H9 (cell line): ENCODE results near the gene AFAP1. TPM values are rescaled to one million over a fixed set of nuclear protein-coding genes. Genes with fewer than 3 reads are reported as not detected.

ENCODE experiments used
- DNase-seq: peaks from one replicate; pipeline ENCODE4 v3.0.0-alpha.2; 2017
- H2AFZ ChIP-seq: one replicate; pipeline ENCODE4 v1.6.1; 2013; ENCODE audit warnings: mild to moderate bottlenecking, low read length, control low read depth, moderate library complexity
- H2AK5ac ChIP-seq: 2 replicates; pipeline ENCODE4 v1.6.1; 2013; ENCODE audit warnings: low read length, control low read depth, mixed read lengths; ENCODE audit not compliant: insufficient read length
- H2BK120ac ChIP-seq: one replicate; pipeline ENCODE4 v1.6.1; 2013; ENCODE audit warnings: low read depth, mild to moderate bottlenecking, low read length, control low read depth, inconsistent platforms; ENCODE audit not compliant: poor library complexity, severe bottlenecking
- H2BK12ac ChIP-seq: 2 replicates; pipeline ENCODE4 v1.6.1; 2013; ENCODE audit warnings: low read length, control low read depth, mixed read lengths, low read depth; ENCODE audit not compliant: insufficient read length
- H2BK15ac ChIP-seq: 2 replicates; pipeline ENCODE4 v1.6.1; 2013; ENCODE audit warnings: low read depth, low read length, control low read depth
- H2BK20ac ChIP-seq: one replicate; pipeline ENCODE4 v1.6.1; 2013; ENCODE audit warnings: low read depth, mild to moderate bottlenecking, low read length, control low read depth, inconsistent platforms; ENCODE audit not compliant: poor library complexity, severe bottlenecking
- H2BK5ac ChIP-seq: 2 replicates; pipeline ENCODE4 v1.6.1; 2013; ENCODE audit warnings: low read length, control low read depth, mixed read lengths; ENCODE audit not compliant: insufficient read length
- H3K14ac ChIP-seq: 2 replicates; pipeline ENCODE4 v1.6.1; 2013; ENCODE audit warnings: low read length, control low read depth; ENCODE audit not compliant: insufficient read depth
- H3K18ac ChIP-seq: 2 replicates; pipeline ENCODE4 v1.6.1; 2013; ENCODE audit warnings: low read depth, mild to moderate bottlenecking, mixed read lengths, low read length, control low read depth; ENCODE audit not compliant: insufficient read length
- H3K23ac ChIP-seq: 2 replicates; pipeline ENCODE4 v1.6.1; 2013; ENCODE audit warnings: low read length, control low read depth, mixed read lengths, low read depth; ENCODE audit not compliant: insufficient read length
- H3K23me2 ChIP-seq: 2 replicates; pipeline ENCODE4 v1.6.1; 2013; ENCODE audit warnings: low read depth, mild to moderate bottlenecking, mixed read lengths, low read length, control low read depth; ENCODE audit not compliant: insufficient read length, poor library complexity, severe bottlenecking
- H3K27ac ChIP-seq: 2 replicates; pipeline ENCODE4 v1.5.1; 2013; ENCODE audit warnings: low read length, control low read depth, mixed read lengths, low read depth; ENCODE audit not compliant: insufficient read length
- H3K27me3 ChIP-seq: 2 replicates; pipeline ENCODE4 v1.6.1; 2013; ENCODE audit warnings: low read length, control low read depth, inconsistent platforms; ENCODE audit not compliant: insufficient read depth
- H3K4ac ChIP-seq: 2 replicates; pipeline ENCODE4 v1.6.1; 2013; ENCODE audit warnings: low read depth, mild to moderate bottlenecking, control low read depth, inconsistent platforms, low read length, moderate library complexity
- H3K4me1 ChIP-seq: 2 replicates; pipeline ENCODE4 v1.6.1; 2013; ENCODE audit warnings: low read length, control low read depth, inconsistent platforms; ENCODE audit not compliant: insufficient read depth
- H3K4me2 ChIP-seq: 2 replicates; pipeline ENCODE4 v1.6.1; 2013; ENCODE audit warnings: low read length, control low read depth, mixed read lengths; ENCODE audit not compliant: insufficient read length, insufficient read depth
- H3K56ac ChIP-seq: 2 replicates; pipeline ENCODE4 v1.6.1; 2013; ENCODE audit warnings: low read depth, mild to moderate bottlenecking, mixed read lengths, low read length, control low read depth; ENCODE audit not compliant: insufficient read length
- H3K79me1 ChIP-seq: 2 replicates; pipeline ENCODE4 v1.6.1; 2013; ENCODE audit warnings: low read depth, mild to moderate bottlenecking, moderate library complexity, low read length, control low read depth, inconsistent platforms; ENCODE audit not compliant: insufficient read depth, poor library complexity, severe bottlenecking
- H3K79me2 ChIP-seq: 2 replicates; pipeline ENCODE4 v1.6.1; 2013; ENCODE audit warnings: low read length, control low read depth, inconsistent platforms; ENCODE audit not compliant: insufficient read depth
- H3K9ac ChIP-seq: 2 replicates; pipeline ENCODE4 v1.6.1; 2013; ENCODE audit warnings: low read length, control low read depth, mixed read lengths; ENCODE audit not compliant: insufficient read length; ENCODE audit errors: extremely low read depth
- H3K9me3 ChIP-seq: one replicate; pipeline ENCODE4 v1.6.1; 2013; ENCODE audit warnings: low read depth, low read length, inconsistent platforms; ENCODE audit not compliant: control insufficient read depth
- H3T11ph ChIP-seq: one replicate; pipeline ENCODE4 v1.6.1; 2013; ENCODE audit warnings: mild to moderate bottlenecking, low read length, control low read depth, inconsistent platforms
- H4K20me1 ChIP-seq: one replicate; pipeline ENCODE4 v1.6.1; 2013; ENCODE audit not compliant: control insufficient read depth, insufficient read length, insufficient read depth
- H4K5ac ChIP-seq: 2 replicates; pipeline ENCODE4 v1.6.1; 2013; ENCODE audit warnings: low read depth, mild to moderate bottlenecking, mixed read lengths, low read length, control low read depth; ENCODE audit not compliant: insufficient read length
- H4K8ac ChIP-seq: replicated peaks from 2 replicates; pipeline ENCODE4 v1.6.1; 2013; ENCODE audit warnings: low read length, control low read depth, mixed read lengths, low read depth; ENCODE audit not compliant: insufficient read length
- H4K91ac ChIP-seq: 2 replicates; pipeline ENCODE4 v1.6.1; 2013; ENCODE audit warnings: low read depth, mild to moderate bottlenecking, moderate library complexity, mixed read lengths, low read length, control low read depth; ENCODE audit not compliant: insufficient read length
- H3K27ac Mint-ChIP-seq, 3 experiments: 2 replicates in 2 of 3; 3 replicates in 1 of 3; pipeline ENCODE4 v1.8.0; 2020 to 2021; ENCODE audit warnings: mixed read lengths in 3 of 3, mild to moderate bottlenecking in 1 of 3, moderate library complexity in 1 of 3
- H3K27me3 Mint-ChIP-seq: 2 replicates; pipeline ENCODE4 v1.8.0; 2021; ENCODE audit warnings: low read depth, mild to moderate bottlenecking, moderate library complexity, mixed read lengths
- H3K36me3 Mint-ChIP-seq, 3 experiments: 2 replicates in 2 of 3; 3 replicates in 1 of 3; pipeline ENCODE4 v1.8.0; 2020 to 2021; ENCODE audit warnings: low read depth in 3 of 3, mixed read lengths in 3 of 3; ENCODE audit not compliant: insufficient read depth in 1 of 3
- H3K4me1 Mint-ChIP-seq, 2 experiments: 2 replicates each; pipeline ENCODE4 v1.8.0; 2020; ENCODE audit warnings: mixed read lengths in 2 of 2
- H3K4me3 Mint-ChIP-seq, 2 experiments: 2 replicates in 1 of 2; 3 replicates in 1 of 2; pipeline ENCODE4 v1.8.0; 2020 to 2021; ENCODE audit warnings: mild to moderate bottlenecking in 2 of 2, mixed read lengths in 2 of 2, moderate library complexity in 1 of 2
- H3K9me3 Mint-ChIP-seq, 2 experiments: 2 replicates in 1 of 2; 3 replicates in 1 of 2; pipeline ENCODE4 v1.8.0; 2020; ENCODE audit warnings: mild to moderate bottlenecking in 2 of 2, mixed read lengths in 2 of 2, moderate library complexity in 1 of 2
- CTCF ChIP-seq: fragments of 200-600 bp; sonication (generic); conservative IDR thresholded peaks from 3 replicates; pipeline ENCODE4 v1.8.0; 2021; ENCODE audit warnings: antibody characterized with exemption, mild to moderate bottlenecking
- WGBS: extraction: QIAGEN DNeasy Blood & Tissue Kit; methylation state at CpG from one replicate; pipeline ENCODE4 v1.1.7; 2013; ENCODE audit warnings: missing lambda C conversion rate, low lambda C conversion rate, mixed read lengths; ENCODE audit not compliant: insufficient read length; ENCODE audit errors: extremely low coverage; 5-methylcytosine and 5-hydroxymethylcytosine counted together
- total RNA-seq: library from RNA; stranded (reverse); gene quantifications from 2 replicates; pipeline ENCODE4 v1.2.1, GENCODE V29; 2021

AFAP1 gene
- total RNA-seq, 1 experiment from 2014 or later = 6.5 TPM

- Histone ChIP-seq H2BK12ac (no peak overlapping the region), H3K9ac (no peak overlapping the region), H4K8ac (no peak overlapping the region), H4K20me1 (no peaks in the 10 kb centered on the region), H4K5ac (no peak overlapping the region), H3K23ac (no peak overlapping the region), H3K23me2 (no peaks in the 10 kb centered on the region), H2BK120ac (no peak overlapping the region), H3K9me3 (no peaks in the 10 kb centered on the region), H3K56ac (no peak overlapping the region), H2AFZ (no peak overlapping the region), H3K4me2 (no peak overlapping the region), H2BK20ac (no peak overlapping the region), H3K4ac (no peak overlapping the region), H3K27ac (no peak overlapping the region), H3K18ac (no peak overlapping the region), H3T11ph (no peak overlapping the region), H3K27me3 (no peaks in the 10 kb centered on the region), H2AK5ac (no peak overlapping the region), H3K4me1 (no peaks in the 10 kb centered on the region), H3K14ac (no peak overlapping the region), H3K79me1 (no peaks in the 10 kb centered on the region), H4K91ac (no peak overlapping the region), H2BK5ac (no peak overlapping the region), H3K79me2 (no peaks in the 10 kb centered on the region), H2BK15ac (no peak overlapping the region)
- Mint-ChIP-seq H3K9me3 (no peaks in the 10 kb centered on the region), H3K4me3 (no peak overlapping the region), H3K4me1 (0 out of 4 replicates have a peak, but pooled peaks cover 0 to 4% of the 10 kb centered on the region in 2 experiments), H3K36me3 (no peaks in the 10 kb centered on the region), H3K27me3 (peaks cover 15% of the 10 kb centered on the region), H3K27ac (no peak overlapping the region)
- WGBS = no CpG with 5 or more reads among the region's 4 CpGs
- TF ChIP-seq CTCF = no peak
- no peak for DNase-seq
These were observed 208.2 kb downstream of the AFAP1 start for GRCh38 chr4:7731437-7731836.
